HepG2 (cell line): ENCODE data around the gene RBCK1. TPM values are rescaled to one million over a fixed set of nuclear protein-coding genes. Genes with fewer than 3 reads are reported as not detected.

Source experiments
- ATF1 ChIP-seq: IDR thresholded peaks from 2 replicates; pipeline ENCODE4 v1.6.1; 2016; ENCODE audit warnings: mild to moderate bottlenecking, control low read depth
- CENPX ChIP-seq: sonication (generic); formaldehyde crosslinking; IDR thresholded peaks from 2 replicates; pipeline ENCODE4 v1.9.0; 2021; ENCODE audit warnings: mild to moderate bottlenecking, missing genetic modification reagents, moderate library complexity
- DDIT3 ChIP-seq: sonication (generic); formaldehyde crosslinking; IDR thresholded peaks from 2 replicates; pipeline ENCODE4 v1.4.0; 2020; ENCODE audit warnings: mild to moderate bottlenecking, missing genetic modification reagents
- DMAP1 ChIP-seq: IDR thresholded peaks from 2 replicates; pipeline ENCODE4 v1.6.1; 2016
- ETV6 ChIP-seq: sonication (generic); formaldehyde crosslinking; conservative IDR thresholded peaks from 2 replicates; pipeline ENCODE4 v1.4.0; 2020; ENCODE audit warnings: missing genetic modification reagents
- FOSL1 ChIP-seq: sonication (generic); formaldehyde crosslinking; IDR thresholded peaks from 2 replicates; pipeline ENCODE4 v1.9.0; 2021; ENCODE audit warnings: missing genetic modification reagents, borderline replicate concordance
- FOXA3 ChIP-seq: IDR thresholded peaks from 2 replicates; pipeline ENCODE4 v1.6.1; 2016; ENCODE audit warnings: missing genetic modification reagents, missing compliant biosample characterization
- GABPB1 ChIP-seq: IDR thresholded peaks from 2 replicates; pipeline ENCODE4 v1.6.1; 2016; ENCODE audit warnings: mild to moderate bottlenecking, missing genetic modification reagents, moderate library complexity, missing compliant biosample characterization
- IKZF1 ChIP-seq: fragments of 450-650 bp; IDR thresholded peaks from 2 replicates; pipeline ENCODE4 v1.7.1; 2016
- MTF1 ChIP-seq: sonication (generic); formaldehyde crosslinking; IDR thresholded peaks from 2 replicates; pipeline ENCODE4 v1.5.0; 2020; ENCODE audit warnings: missing genetic modification reagents
- MXD1 ChIP-seq: sonication (generic); formaldehyde crosslinking; IDR thresholded peaks from 2 replicates; pipeline ENCODE4 v1.4.0; 2020; ENCODE audit warnings: mild to moderate bottlenecking, missing genetic modification reagents
- POLR2A ChIP-seq, 2 experiments: IDR thresholded peaks; 2 replicates each; pipeline ENCODE4 v1.6.1; 2011; ENCODE audit warnings: low read depth in 2 of 2, low read length in 2 of 2, mild to moderate bottlenecking in 1 of 2, moderate library complexity in 1 of 2; ENCODE audit not compliant: insufficient read depth in 1 of 2
- POLR2AphosphoS5 ChIP-seq: IDR thresholded peaks from 2 replicates; pipeline ENCODE4 v1.6.1; 2012; ENCODE audit warnings: low read depth, low read length
- TFE3 ChIP-seq: IDR thresholded peaks from 2 replicates; pipeline ENCODE4 v1.6.1; 2016
- ZBTB7B ChIP-seq: sonication (generic); formaldehyde crosslinking; IDR thresholded peaks from 2 replicates; pipeline ENCODE4 v1.4.0; 2020; ENCODE audit warnings: missing genetic modification reagents
- ZMYM3 ChIP-seq: sonication (generic); formaldehyde crosslinking; IDR thresholded peaks from 2 replicates; pipeline ENCODE4 v1.5.1; 2020; ENCODE audit warnings: mild to moderate bottlenecking, missing genetic modification reagents
- ZNF101 ChIP-seq: sonication (generic); formaldehyde crosslinking; IDR thresholded peaks from 2 replicates; pipeline ENCODE4 v1.4.0; 2020; ENCODE audit warnings: mild to moderate bottlenecking, low read depth, missing genetic modification reagents, borderline replicate concordance
- ZNF275 ChIP-seq: sonication (generic); formaldehyde crosslinking; IDR thresholded peaks from 2 replicates; pipeline ENCODE4 v1.8.0; 2022; ENCODE audit warnings: missing genetic modification reagents, mild to moderate bottlenecking, inconsistent platforms, borderline replicate concordance
- ZNF512B ChIP-seq: sonication (generic); formaldehyde crosslinking; IDR thresholded peaks from 2 replicates; pipeline ENCODE4 v1.5.1; 2020; ENCODE audit warnings: missing genetic modification reagents, mild to moderate bottlenecking, borderline replicate concordance
- ZNF567 ChIP-seq: sonication (generic); formaldehyde crosslinking; IDR thresholded peaks from 2 replicates; pipeline ENCODE4 v1.8.1; 2023; ENCODE audit warnings: mild to moderate bottlenecking, missing genetic modification reagents, borderline replicate concordance
- ZNF639 ChIP-seq: conservative IDR thresholded peaks from 2 replicates; pipeline ENCODE4 v1.6.1; 2018; ENCODE audit warnings: missing genetic modification reagents
- ZNF7 ChIP-seq: IDR thresholded peaks from 2 replicates; pipeline ENCODE4 v1.6.1; 2016; ENCODE audit warnings: missing biosample characterization, missing genetic modification reagents
- ZNF773 ChIP-seq: sonication (generic); formaldehyde crosslinking; IDR thresholded peaks from 2 replicates; pipeline ENCODE4 v1.4.0; 2020; ENCODE audit warnings: missing genetic modification reagents, borderline replicate concordance
- ZSCAN22 ChIP-seq: sonication (generic); formaldehyde crosslinking; IDR thresholded peaks from 2 replicates; pipeline ENCODE4 v1.4.0; 2020; ENCODE audit warnings: mild to moderate bottlenecking, missing genetic modification reagents
- polyA plus RNA-seq, 8 experiments: library from polyadenylated mRNA; depleted of rRNA in 3 of 8; stranded (reverse) in 7 of 8; unstranded in 1 of 8; fragments of >200 nt; fragmentation: Illumina TruSeq in 4 of 8; extraction: Trizol in 4 of 8; gene quantifications; 2 replicates each; pipeline versions ENCODE4 v1.2.1 to v1.2.3, GENCODE V29; 2011 to 2016; ENCODE audit warnings: low read depth in 4 of 8, missing spikeins in 1 of 8, mixed read lengths in 1 of 8; ENCODE audit not compliant: insufficient read depth in 1 of 8
- total RNA-seq, 5 experiments: library from RNA; depleted of rRNA; stranded (reverse); fragments of >200 nt; fragmentation: Illumina TruSeq; extraction: Trizol; gene quantifications; 2 replicates each; pipeline ENCODE4 v1.2.3, GENCODE V29; 2016; ENCODE audit warnings: low read depth in 1 of 5

The RBCK1 gene
- total and polyA plus RNA-seq, 2 of the 13 experiments (the other 11 are each of a cell fraction or from before 2014, with no cell fraction given), result 149 to 215 TPM

GRCh38 chr20:400454-401275, 7.4 kb upstream of the RBCK1 start (continued):
- no peak for TF ChIP-seq ZNF639 (CRISPR knock-in tag)
- TF ChIP-seq ETV6, result no peak
- no peak for TF ChIP-seq ZNF275 (CRISPR knock-in tag)
- no peak for TF ChIP-seq ZNF773 (CRISPR knock-in tag)
- no peak for TF ChIP-seq MTF1 (CRISPR knock-in tag)
- TF ChIP-seq ZMYM3, result no peak
- no peak for TF ChIP-seq MXD1 (CRISPR knock-in tag)
- no peak for TF ChIP-seq CENPX (CRISPR knock-in tag)
- TF ChIP-seq ZNF512B (CRISPR knock-in tag), result peak; percentile 27; the same call in 1 of the 2 replicates
- TF ChIP-seq DMAP1 (CRISPR knock-in tag), result peak; percentile 19; the same call in 1 of the 2 replicates
- TF ChIP-seq IKZF1, result no peak
- TF ChIP-seq POLR2A (IDR thresholded peaks at IDR 0.05; ENCODE audit: insufficient read depth in 1 of 2, low read depth in 2 of 2, low read length in 2 of 2), result peak; percentile 67 to 76
- TF ChIP-seq ZSCAN22 (CRISPR knock-in tag), result no peak
- TF ChIP-seq POLR2AphosphoS5, result peak; percentile 64
- no peak for TF ChIP-seq ATF1 (CRISPR knock-in tag)
- no peak for TF ChIP-seq FOSL1 (CRISPR knock-in tag)
- peak; percentile 63; the same call in 1 of the 2 replicates for TF ChIP-seq ZBTB7B (CRISPR knock-in tag)
- no peak for TF ChIP-seq ZNF101 (CRISPR knock-in tag)
- peak; percentile 87 for TF ChIP-seq ZNF7 (CRISPR knock-in tag)
- TF ChIP-seq DDIT3 (CRISPR knock-in tag), result no peak
- TF ChIP-seq GABPB1, result no peak; the same call in 1 of the 2 replicates
- peak; percentile 9 for TF ChIP-seq FOXA3
- TF ChIP-seq TFE3 (CRISPR knock-in tag), result peak; percentile 72; the same call in 1 of the 2 replicates
- no peak for TF ChIP-seq ZNF567 (CRISPR knock-in tag)
